Measurements from ENCODE around the gene ARMC9.
"Not testable (repeated sequence)": the region's sequence is repeated elsewhere in the genome, so short reads cannot be mapped to it uniquely, and the experiment has no call there.

ARMC9 gene

GRCh38 chr2:231287696-231288095 is 89.3 kb downstream of the ARMC9 start:
- DNase-seq (ENCODE audit: low spot score) = no peak

- no peak for DNase-seq (ENCODE audit: low spot score)
These were observed 90.2 kb downstream of the ARMC9 start for GRCh38 chr2:231288590-231288989.

GRCh38 chr2:231290321-231291015 is 92.0 kb downstream of the ARMC9 start:
- DNase-seq (ENCODE audit: low spot score) = no peak

- DNase-seq (ENCODE audit: low spot score) = no peak
These were observed 94.2 kb downstream of the ARMC9 start for GRCh38 chr2:231292472-231293134.

GRCh38 chr2:231293163-231293562 is 94.7 kb downstream of the ARMC9 start:
- DNase-seq (ENCODE audit: low spot score) = no peak

GRCh38 chr2:231294116-231294515 is 95.7 kb downstream of the ARMC9 start:
- no peak for DNase-seq (ENCODE audit: low spot score)

GRCh38 chr2:231294571-231295362 is 96.3 kb downstream of the ARMC9 start:
- DNase-seq (ENCODE audit: low spot score) = no peak

- no peak for DNase-seq (ENCODE audit: low spot score)
These were observed 96.9 kb downstream of the ARMC9 start for GRCh38 chr2:231295363-231295655.

GRCh38 chr2:231296401-231296974 is 98.1 kb downstream of the ARMC9 start:
- DNase-seq (ENCODE audit: low spot score) = no peak

- peak; percentile 80 for DNase-seq (ENCODE audit: low spot score)
These were observed 98.9 kb downstream of the ARMC9 start for GRCh38 chr2:231297108-231297908.

- no peak for DNase-seq (ENCODE audit: low spot score)
These were observed 99.7 kb downstream of the ARMC9 start for GRCh38 chr2:231298091-231298490.

- no peak for DNase-seq (ENCODE audit: low spot score)
These were observed 100.8 kb downstream of the ARMC9 start for GRCh38 chr2:231299267-231299666.

- DNase-seq (ENCODE audit: low spot score) = peak; percentile 65
These were observed 101.7 kb downstream of the ARMC9 start for GRCh38 chr2:231300020-231300721.

- DNase-seq (ENCODE audit: low spot score) = no peak
These were observed 102.3 kb downstream of the ARMC9 start for GRCh38 chr2:231300722-231301076.

- DNase-seq (ENCODE audit: low spot score) = not testable (repeated sequence)
These were observed 105.8 kb downstream of the ARMC9 start for GRCh38 chr2:231304259-231304658.

GRCh38 chr2:231305221-231305620 is 106.8 kb downstream of the ARMC9 start:
- no peak for DNase-seq (ENCODE audit: low spot score)

GRCh38 chr2:231306791-231307393 is 108.5 kb downstream of the ARMC9 start:
- DNase-seq (ENCODE audit: low spot score) = no peak

GRCh38 chr2:231308219-231308618 is 109.8 kb downstream of the ARMC9 start:
- DNase-seq (ENCODE audit: low spot score) = no peak

- peak; percentile 82 for DNase-seq (ENCODE audit: low spot score)
These were observed 110.4 kb downstream of the ARMC9 start for GRCh38 chr2:231308631-231309428.

- DNase-seq (ENCODE audit: low spot score) = no peak
These were observed 113.6 kb downstream of the ARMC9 start for GRCh38 chr2:231312066-231312465.

Measured in cerebellar cortex (tissue), 1 donor.